Keratinocyte (primary cell): ENCODE data around the gene RPIA. TPM values are rescaled to one million over a fixed set of nuclear protein-coding genes. Genes with fewer than 3 reads are reported as not detected.

Experiments
- DNase-seq: peaks from one replicate; pipeline ENCODE4 v3.0.0-alpha.2; 2011; ENCODE audit warnings: low read depth, missing footprints, low spot score
- FAIRE-seq: peaks from 2 replicates; lab custom pipeline; 2011; peaks lifted over from hg19 to GRCh38; lab: Jason Lieb, UNC
- H2AFZ ChIP-seq: 2 replicates; pipeline ENCODE4 v1.6.0; 2012; ENCODE audit warnings: low read length, control low read depth, inconsistent platforms; ENCODE audit not compliant: control insufficient read depth
- H3K27ac ChIP-seq: 2 replicates; pipeline ENCODE4 v1.5.1; 2011; ENCODE audit warnings: low read length; ENCODE audit not compliant: control insufficient read depth, insufficient read depth
- H3K27me3 ChIP-seq: 3 replicates; pipeline ENCODE4 v1.6.0; 2011; ENCODE audit warnings: low read length; ENCODE audit not compliant: control insufficient read depth, insufficient read depth; ENCODE audit errors: extremely low read depth
- H3K36me3 ChIP-seq, 2 experiments: 2 replicates in 1 of 2; 3 replicates in 1 of 2; pipeline ENCODE4 v1.5.1; 2011; ENCODE audit warnings: low read length in 2 of 2, mild to moderate bottlenecking in 1 of 2; ENCODE audit not compliant: control insufficient read depth in 2 of 2, insufficient read depth in 2 of 2; ENCODE audit errors: extremely low read depth in 1 of 2
- H3K4me1 ChIP-seq: 3 replicates; pipeline ENCODE4 v1.5.1; 2011; ENCODE audit warnings: low read length; ENCODE audit not compliant: control insufficient read depth, insufficient read depth; ENCODE audit errors: extremely low read depth
- H3K4me2 ChIP-seq: 3 replicates; pipeline ENCODE4 v1.6.0; 2011; ENCODE audit warnings: low read depth, low read length; ENCODE audit not compliant: control insufficient read depth, insufficient read depth; ENCODE audit errors: extremely low read depth
- H3K4me3 ChIP-seq, 3 experiments: fragments of 200-600 bp in 1 of 3; sonication (generic) in 1 of 3; 2 replicates in 2 of 3; 3 replicates in 1 of 3; pipeline ENCODE4 v1.5.1; 2011 to 2016; ENCODE audit warnings: low read length in 3 of 3, mild to moderate bottlenecking in 3 of 3, control low read depth in 2 of 3, inconsistent platforms in 1 of 3, low read depth in 1 of 3, mixed read lengths in 1 of 3, mixed run types in 1 of 3, moderate library complexity in 1 of 3; ENCODE audit not compliant: control insufficient read depth in 2 of 3, insufficient read depth in 2 of 3; ENCODE audit errors: extremely low read depth in 1 of 3
- H3K79me2 ChIP-seq: 2 replicates; pipeline ENCODE4 v1.6.0; 2012; ENCODE audit warnings: low read length; ENCODE audit not compliant: control insufficient read depth, insufficient read depth
- H3K9ac ChIP-seq: 3 replicates; pipeline ENCODE4 v1.6.0; 2011; ENCODE audit warnings: low read length; ENCODE audit not compliant: control insufficient read depth, insufficient read depth; ENCODE audit errors: extremely low read depth
- H3K9me1 ChIP-seq: 3 replicates; pipeline ENCODE4 v1.6.0; 2011; ENCODE audit warnings: low read length; ENCODE audit not compliant: control insufficient read depth, insufficient read depth; ENCODE audit errors: extremely low read depth
- H3K9me3 ChIP-seq: 2 replicates; pipeline ENCODE4 v1.5.1; 2012; ENCODE audit warnings: low read depth, low read length; ENCODE audit not compliant: control insufficient read depth
- H4K20me1 ChIP-seq: 3 replicates; pipeline ENCODE4 v1.6.0; 2011; ENCODE audit warnings: low read length; ENCODE audit not compliant: control insufficient read depth, insufficient read depth; ENCODE audit errors: extremely low read depth
- EZH2 ChIP-seq: IDR thresholded peaks from one replicate; pipeline ENCODE4 v1.6.1; 2012; ENCODE audit warnings: inconsistent platforms, mild to moderate bottlenecking, low read length, moderate library complexity
- dilution Hi-C: fragments of 300-500 bp; cut with MboI; formaldehyde crosslinking; loops from one replicate; pipeline ENCODE4 v1.7.0; 2020; ENCODE audit warnings: low sequenced_read_pairs; ENCODE audit not compliant: extremely low pct_ligation_motif_present
- polyA plus RNA-seq, 5 experiments: library from polyadenylated mRNA; depleted of rRNA in 3 of 5; stranded (reverse) in 3 of 5; stranded (forward) in 1 of 5; unstranded in 1 of 5; fragments of >200 nt; gene quantifications; 1 replicate in 1 of 5; 2 replicates in 3 of 5; 3 replicates in 1 of 5; pipeline versions ENCODE4 v1.2.1 to v1.2.3, GENCODE V29; 2011 to 2012; ENCODE audit warnings: missing spikeins in 2 of 5, low read depth in 1 of 5, low replicate concordance in 1 of 5
- TF ChIP-seq, protein P1 (sequence below), 3 experiments: IDR thresholded peaks in 1 of 3; conservative IDR thresholded peaks in 1 of 3; optimal IDR thresholded peaks in 1 of 3; 2 replicates in 2 of 3; 3 replicates in 1 of 3; pipeline versions ENCODE3 to v1.5.1; 2011; ENCODE audit warnings: low read length in 3 of 3, mild to moderate bottlenecking in 3 of 3, moderate library complexity in 2 of 3, control low read depth in 1 of 3, inconsistent platforms in 1 of 3; ENCODE audit not compliant: insufficient read depth in 2 of 3; ENCODE audit errors: extremely low read depth in 1 of 3

RPIA gene
- polyA plus RNA-seq, 1 donor (not counting 4 experiments of a cell fraction or from before 2014, with no cell fraction given): 11.4 TPM

DNA sequence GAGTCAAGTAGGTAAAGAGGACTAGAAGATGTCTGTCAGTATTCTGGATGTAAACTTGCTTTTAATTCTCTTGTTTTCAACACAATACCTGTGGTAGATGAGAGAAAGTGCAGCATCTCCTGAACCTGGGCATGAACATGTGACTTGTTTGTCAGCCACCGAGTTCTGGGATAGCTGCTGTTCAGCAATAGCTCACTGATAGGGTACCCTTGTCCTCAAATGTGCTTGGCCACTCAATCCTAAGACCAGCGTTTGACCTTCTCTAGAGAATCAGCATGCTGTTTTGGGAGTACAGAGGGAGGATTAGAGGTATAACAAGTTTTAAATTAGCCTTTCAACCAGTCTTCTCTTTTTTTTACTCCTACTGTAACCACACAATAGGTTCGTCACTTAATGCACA lies 23.2 kb downstream of the RPIA start:
- Histone ChIP-seq H3K9me1 (no peaks in the 10 kb centered on the region), H3K4me2 (no peak overlapping the region), H3K9ac (no peak overlapping the region), H3K27ac (no peak overlapping the region), H2AFZ (no peak overlapping the region), H3K4me1 (peaks cover 5% of the 10 kb centered on the region), H3K36me3 (no peaks in the 10 kb centered on the region), H3K9me3 (no peaks in the 10 kb centered on the region), H3K79me2 (no peaks in the 10 kb centered on the region), H3K4me3 (no peak overlapping the region), H4K20me1 (no peaks in the 10 kb centered on the region), H3K27me3 (no peaks in the 10 kb centered on the region)
- DNase-seq (no peak), FAIRE-seq (no peak)
- no peak for TF ChIP-seq EZH2
- TF ChIP-seq, protein P1, sequence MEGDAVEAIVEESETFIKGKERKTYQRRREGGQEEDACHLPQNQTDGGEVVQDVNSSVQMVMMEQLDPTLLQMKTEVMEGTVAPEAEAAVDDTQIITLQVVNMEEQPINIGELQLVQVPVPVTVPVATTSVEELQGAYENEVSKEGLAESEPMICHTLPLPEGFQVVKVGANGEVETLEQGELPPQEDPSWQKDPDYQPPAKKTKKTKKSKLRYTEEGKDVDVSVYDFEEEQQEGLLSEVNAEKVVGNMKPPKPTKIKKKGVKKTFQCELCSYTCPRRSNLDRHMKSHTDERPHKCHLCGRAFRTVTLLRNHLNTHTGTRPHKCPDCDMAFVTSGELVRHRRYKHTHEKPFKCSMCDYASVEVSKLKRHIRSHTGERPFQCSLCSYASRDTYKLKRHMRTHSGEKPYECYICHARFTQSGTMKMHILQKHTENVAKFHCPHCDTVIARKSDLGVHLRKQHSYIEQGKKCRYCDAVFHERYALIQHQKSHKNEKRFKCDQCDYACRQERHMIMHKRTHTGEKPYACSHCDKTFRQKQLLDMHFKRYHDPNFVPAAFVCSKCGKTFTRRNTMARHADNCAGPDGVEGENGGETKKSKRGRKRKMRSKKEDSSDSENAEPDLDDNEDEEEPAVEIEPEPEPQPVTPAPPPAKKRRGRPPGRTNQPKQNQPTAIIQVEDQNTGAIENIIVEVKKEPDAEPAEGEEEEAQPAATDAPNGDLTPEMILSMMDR (optimal IDR thresholded peaks at IDR 0.05 in 1 of 3, IDR thresholded peaks at IDR 0.05 in 1 of 3, conservative IDR thresholded peaks at IDR 0.05 in 1 of 3; ENCODE audit: extremely low read depth in 1 of 3, insufficient read depth in 2 of 3, low read length in 3 of 3): no peak
- dilution Hi-C loops: no loop called here

DNA sequence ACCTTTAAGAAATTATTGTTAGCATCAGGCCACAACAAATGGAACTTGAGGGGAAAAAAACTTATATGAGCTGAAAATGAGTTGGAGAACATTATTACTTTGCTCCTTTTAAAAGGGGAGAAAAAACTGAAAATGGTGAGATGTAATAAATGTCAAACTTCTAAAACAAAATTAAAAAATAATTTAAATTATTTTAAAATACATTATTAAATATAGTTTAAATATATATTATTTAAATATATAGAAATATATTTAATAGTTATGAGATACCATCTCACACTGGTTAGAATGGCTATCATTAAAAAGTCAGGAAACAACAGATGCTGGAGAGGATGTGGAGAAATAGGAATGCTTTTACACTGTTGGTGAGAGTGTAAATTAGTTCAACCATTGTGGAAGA lies 28.9 kb downstream of the RPIA start:
- Histone ChIP-seq H3K9me1 (no peaks in the 10 kb centered on the region), H3K9ac (no peak overlapping the region), H3K4me2 (no peak overlapping the region), H3K4me1 (no peaks in the 10 kb centered on the region), H3K27ac (no peak overlapping the region), H3K79me2 (no peaks in the 10 kb centered on the region), H2AFZ (no peak overlapping the region), H3K9me3 (no peaks in the 10 kb centered on the region), H3K36me3 (no peaks in the 10 kb centered on the region), H4K20me1 (no peaks in the 10 kb centered on the region), H3K27me3 (no peaks in the 10 kb centered on the region), H3K4me3 (no peak overlapping the region)
- dilution Hi-C loops: no loop called here
- DNase-seq: no peak
- TF ChIP-seq, protein P1 (optimal IDR thresholded peaks at IDR 0.05 in 1 of 3, IDR thresholded peaks at IDR 0.05 in 1 of 3, conservative IDR thresholded peaks at IDR 0.05 in 1 of 3; ENCODE audit: extremely low read depth in 1 of 3, insufficient read depth in 2 of 3, low read length in 3 of 3): no peak
- TF ChIP-seq EZH2: no peak
- no peak for FAIRE-seq
